ENCODE data around the gene SYNGAP1. TPM values are rescaled to one million over a fixed set of nuclear protein-coding genes. Genes with fewer than 3 reads are reported as not detected.

The SYNGAP1 gene
- polyA plus RNA-seq, 1 of the 3 experiments (the other 2 are of a cell fraction) = 8.8 TPM

- no peak overlapping the region for H3K9ac ChIP-seq
- no peaks in the 10 kb centered on the region; the same call in 1 of the 2 replicates for H4K20me1 ChIP-seq (ENCODE audit: insufficient read depth)
- H3K27ac ChIP-seq (ENCODE audit: low read depth in 2 of 2, low read length in 1 of 2) = peak overlapping the region; percentile 26 to 58; a peak in 3 of 4 replicates
- no peak overlapping the region for H2AFZ ChIP-seq (ENCODE audit: low read depth)
- H3K4me2 ChIP-seq = peak overlapping the region; percentile 84
- H3K9me3 ChIP-seq = no peaks in the 10 kb centered on the region
- no peaks in the 10 kb centered on the region for H3K27me3 ChIP-seq (ENCODE audit: insufficient read depth)
- CTCF ChIA-PET = interaction anchor here (0.7 to 1.6 kb wide), 5 partner anchors 9 to 54 kb away, joined by 3 to 12 read pairs (median 4); partner anchors contain the start of genes CUTA and SYNGAP1
- H3F3A ChIP-seq (replicated peaks; ENCODE audit: insufficient read depth) = peaks cover 23% of the 10 kb centered on the region
- peaks cover 33% of the 10 kb centered on the region for H3K79me2 ChIP-seq (ENCODE audit: insufficient read depth)
- POLR2A ChIA-PET = no interaction called here
- peak; percentile 71 for DNase-seq
- no peaks in the 10 kb centered on the region for H3K36me3 ChIP-seq (replicated peaks in 1 of 2; ENCODE audit: control insufficient read depth in 1 of 2, insufficient read depth in 2 of 2, low read length in 1 of 2)
- TF ChIP-seq, protein P1, sequence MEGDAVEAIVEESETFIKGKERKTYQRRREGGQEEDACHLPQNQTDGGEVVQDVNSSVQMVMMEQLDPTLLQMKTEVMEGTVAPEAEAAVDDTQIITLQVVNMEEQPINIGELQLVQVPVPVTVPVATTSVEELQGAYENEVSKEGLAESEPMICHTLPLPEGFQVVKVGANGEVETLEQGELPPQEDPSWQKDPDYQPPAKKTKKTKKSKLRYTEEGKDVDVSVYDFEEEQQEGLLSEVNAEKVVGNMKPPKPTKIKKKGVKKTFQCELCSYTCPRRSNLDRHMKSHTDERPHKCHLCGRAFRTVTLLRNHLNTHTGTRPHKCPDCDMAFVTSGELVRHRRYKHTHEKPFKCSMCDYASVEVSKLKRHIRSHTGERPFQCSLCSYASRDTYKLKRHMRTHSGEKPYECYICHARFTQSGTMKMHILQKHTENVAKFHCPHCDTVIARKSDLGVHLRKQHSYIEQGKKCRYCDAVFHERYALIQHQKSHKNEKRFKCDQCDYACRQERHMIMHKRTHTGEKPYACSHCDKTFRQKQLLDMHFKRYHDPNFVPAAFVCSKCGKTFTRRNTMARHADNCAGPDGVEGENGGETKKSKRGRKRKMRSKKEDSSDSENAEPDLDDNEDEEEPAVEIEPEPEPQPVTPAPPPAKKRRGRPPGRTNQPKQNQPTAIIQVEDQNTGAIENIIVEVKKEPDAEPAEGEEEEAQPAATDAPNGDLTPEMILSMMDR (IDR thresholded peaks at IDR 0.05) = peak; percentile 47
- TF ChIP-seq FOSL2 (IDR thresholded peaks at IDR 0.05; ENCODE audit: borderline replicate concordance, low read depth) (no peak), RAD21 (IDR thresholded peaks at IDR 0.05; ENCODE audit: low read length) (0 out of 2 replicates have a peak, but pooled peaks have one; percentile 10), MXI1 (IDR thresholded peaks at IDR 0.05; ENCODE audit: low read depth, low read length) (peak; percentile 85), SIN3A (IDR thresholded peaks at IDR 0.05; ENCODE audit: borderline replicate concordance, low read depth, low read length) (0 out of 2 replicates have a peak, but pooled peaks have one; percentile 22), MAX (IDR thresholded peaks at IDR 0.05; ENCODE audit: low read depth) (peak; percentile 37; the same call in 1 of the 2 replicates)
- WGBS (ENCODE audit: low lambda C conversion rate) = 46% methylated on average over 2 of the region's 33 CpGs
- peak overlapping the region; percentile 66 to 73 for H3K4me3 ChIP-seq (ENCODE audit: low read depth in 2 of 2, low read length in 1 of 2)
- no peaks in the 10 kb centered on the region for H3K9me2 ChIP-seq
- peaks cover 25 to 53% of the 10 kb centered on the region in 2 experiments for H3K4me1 ChIP-seq (ENCODE audit: control insufficient read depth in 1 of 2, insufficient read depth in 2 of 2, low read depth in 1 of 2, low read length in 1 of 2)
These were observed 8.5 kb downstream of the SYNGAP1 start for GRCh38 chr6:33428224-33428965.

DNA sequence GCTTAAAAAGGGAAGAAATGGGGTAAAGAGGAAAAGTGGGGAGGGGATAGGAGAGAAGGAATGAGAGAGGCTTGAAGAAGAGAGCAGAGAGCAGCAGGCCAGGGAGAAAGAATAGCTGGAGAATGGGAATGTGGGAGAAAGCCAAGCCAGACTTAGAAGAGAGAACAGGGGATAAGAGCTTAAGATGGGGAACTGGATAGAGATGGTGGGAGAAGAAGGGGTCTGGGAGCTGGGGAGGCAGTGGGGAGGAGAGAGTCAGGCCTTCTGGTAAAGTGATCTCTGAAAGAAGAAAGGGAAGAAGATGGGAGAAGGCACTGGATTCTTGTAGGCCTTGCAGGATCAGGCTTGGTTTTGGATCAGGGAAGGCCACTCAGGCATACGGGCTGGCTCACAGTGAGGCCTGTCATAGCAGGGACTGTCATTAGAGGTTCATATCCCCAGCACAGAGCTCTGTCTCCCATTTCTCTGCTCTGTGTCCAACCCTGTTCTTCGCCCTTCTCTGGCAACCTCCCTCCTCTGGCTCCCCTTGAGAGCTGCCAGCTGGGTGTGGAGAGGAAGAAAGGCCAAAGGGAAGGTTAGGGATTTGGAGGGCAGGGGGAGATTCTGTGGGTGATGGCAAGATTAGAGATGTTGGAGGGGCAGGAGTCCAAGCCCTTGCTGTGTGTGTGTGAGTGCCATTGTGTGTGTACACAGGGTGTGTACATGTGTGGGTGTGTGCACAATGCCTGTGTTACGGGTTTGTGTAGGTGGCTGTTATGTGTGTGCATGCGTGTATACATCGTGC is 9.3 kb downstream of the SYNGAP1 start:
- Histone ChIP-seq H3K4me3 (ENCODE audit: low read depth in 2 of 2, low read length in 1 of 2) (peak overlapping the region in 1 of 2 experiments; percentile 66; a peak in 1 of 4 replicates), H2AFZ (ENCODE audit: low read depth) (no peak overlapping the region), H3F3A (replicated peaks; ENCODE audit: insufficient read depth) (peaks cover 23% of the 10 kb centered on the region), H3K9ac (no peak overlapping the region), H3K36me3 (replicated peaks in 1 of 2; ENCODE audit: control insufficient read depth in 1 of 2, insufficient read depth in 2 of 2, low read length in 1 of 2) (no peaks in the 10 kb centered on the region), H3K79me2 (ENCODE audit: insufficient read depth) (peaks cover 33% of the 10 kb centered on the region), H3K27me3 (ENCODE audit: insufficient read depth) (no peaks in the 10 kb centered on the region), H3K4me2 (peak overlapping the region; percentile 84), H4K20me1 (ENCODE audit: insufficient read depth) (no peaks in the 10 kb centered on the region; the same call in 1 of the 2 replicates), H3K27ac (ENCODE audit: low read depth in 2 of 2, low read length in 1 of 2) (peak overlapping the region; percentile 9 to 26; a peak in 2 of 4 replicates), H3K9me2 (no peaks in the 10 kb centered on the region), H3K9me3 (no peaks in the 10 kb centered on the region), H3K4me1 (ENCODE audit: control insufficient read depth in 1 of 2, insufficient read depth in 2 of 2, low read depth in 1 of 2, low read length in 1 of 2) (peaks cover 25 to 53% of the 10 kb centered on the region in 2 experiments)
- no peak for DNase-seq
- POLR2A ChIA-PET = no interaction called here
- WGBS (ENCODE audit: low lambda C conversion rate) = 92% methylated on average over 5 of the region's 5 CpGs
- CTCF ChIA-PET = interaction anchor here (0.8 to 1.6 kb wide), 4 partner anchors 10 to 54 kb away, joined by 4 to 12 read pairs (median 5); partner anchors contain the start of genes CUTA and SYNGAP1
- TF ChIP-seq TAF1 (IDR thresholded peaks at IDR 0.05; ENCODE audit: borderline replicate concordance, low read depth, low read length) (no peak), USF1 (IDR thresholded peaks at IDR 0.05; ENCODE audit: borderline replicate concordance, low read depth) (no peak), MEF2A (IDR thresholded peaks at IDR 0.05; ENCODE audit: borderline replicate concordance, low read depth) (no peak), TCF12 (IDR thresholded peaks at IDR 0.05) (no peak), MXI1 (IDR thresholded peaks at IDR 0.05; ENCODE audit: low read depth, low read length) (no peak), RCOR1 (IDR thresholded peaks at IDR 0.05; ENCODE audit: low read length) (no peak), MAX (IDR thresholded peaks at IDR 0.05; ENCODE audit: low read depth) (no peak), RFX5 (IDR thresholded peaks at IDR 0.05; ENCODE audit: low read length) (no peak), NRF1 (IDR thresholded peaks at IDR 0.05; ENCODE audit: low read depth, low read length) (no peak), FOSL2 (IDR thresholded peaks at IDR 0.05; ENCODE audit: borderline replicate concordance, low read depth) (no peak), GABPA (IDR thresholded peaks at IDR 0.05; ENCODE audit: low read depth) (no peak), IRF3 (IDR thresholded peaks at IDR 0.05; ENCODE audit: low read depth, low read length) (no peak), ELF1 (IDR thresholded peaks at IDR 0.05) (no peak)
- TF ChIP-seq, protein P2, sequence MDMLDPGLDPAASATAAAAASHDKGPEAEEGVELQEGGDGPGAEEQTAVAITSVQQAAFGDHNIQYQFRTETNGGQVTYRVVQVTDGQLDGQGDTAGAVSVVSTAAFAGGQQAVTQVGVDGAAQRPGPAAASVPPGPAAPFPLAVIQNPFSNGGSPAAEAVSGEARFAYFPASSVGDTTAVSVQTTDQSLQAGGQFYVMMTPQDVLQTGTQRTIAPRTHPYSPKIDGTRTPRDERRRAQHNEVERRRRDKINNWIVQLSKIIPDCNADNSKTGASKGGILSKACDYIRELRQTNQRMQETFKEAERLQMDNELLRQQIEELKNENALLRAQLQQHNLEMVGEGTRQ (IDR thresholded peaks at IDR 0.05; ENCODE audit: borderline replicate concordance, low read depth, low read length) = no peak

Measured in SK-N-SH (cell line).